H9 (cell line): ENCODE results near the gene SLC4A7. TPM values are rescaled to one million over a fixed set of nuclear protein-coding genes. Genes with fewer than 3 reads are reported as not detected.

Experiments
- DNase-seq: peaks from one replicate; pipeline ENCODE4 v3.0.0-alpha.2; 2017
- H2AFZ ChIP-seq: one replicate; pipeline ENCODE4 v1.6.1; 2013; ENCODE audit warnings: mild to moderate bottlenecking, low read length, control low read depth, moderate library complexity
- H2AK5ac ChIP-seq: 2 replicates; pipeline ENCODE4 v1.6.1; 2013; ENCODE audit warnings: low read length, control low read depth, mixed read lengths; ENCODE audit not compliant: insufficient read length
- H2BK120ac ChIP-seq: one replicate; pipeline ENCODE4 v1.6.1; 2013; ENCODE audit warnings: low read depth, mild to moderate bottlenecking, low read length, control low read depth, inconsistent platforms; ENCODE audit not compliant: poor library complexity, severe bottlenecking
- H2BK12ac ChIP-seq: 2 replicates; pipeline ENCODE4 v1.6.1; 2013; ENCODE audit warnings: low read length, control low read depth, mixed read lengths, low read depth; ENCODE audit not compliant: insufficient read length
- H2BK15ac ChIP-seq: 2 replicates; pipeline ENCODE4 v1.6.1; 2013; ENCODE audit warnings: low read depth, low read length, control low read depth
- H2BK20ac ChIP-seq: one replicate; pipeline ENCODE4 v1.6.1; 2013; ENCODE audit warnings: low read depth, mild to moderate bottlenecking, low read length, control low read depth, inconsistent platforms; ENCODE audit not compliant: poor library complexity, severe bottlenecking
- H2BK5ac ChIP-seq: 2 replicates; pipeline ENCODE4 v1.6.1; 2013; ENCODE audit warnings: low read length, control low read depth, mixed read lengths; ENCODE audit not compliant: insufficient read length
- H3K14ac ChIP-seq: 2 replicates; pipeline ENCODE4 v1.6.1; 2013; ENCODE audit warnings: low read length, control low read depth; ENCODE audit not compliant: insufficient read depth
- H3K18ac ChIP-seq: 2 replicates; pipeline ENCODE4 v1.6.1; 2013; ENCODE audit warnings: low read depth, mild to moderate bottlenecking, mixed read lengths, low read length, control low read depth; ENCODE audit not compliant: insufficient read length
- H3K23ac ChIP-seq: 2 replicates; pipeline ENCODE4 v1.6.1; 2013; ENCODE audit warnings: low read length, control low read depth, mixed read lengths, low read depth; ENCODE audit not compliant: insufficient read length
- H3K23me2 ChIP-seq: 2 replicates; pipeline ENCODE4 v1.6.1; 2013; ENCODE audit warnings: low read depth, mild to moderate bottlenecking, mixed read lengths, low read length, control low read depth; ENCODE audit not compliant: insufficient read length, poor library complexity, severe bottlenecking
- H3K27ac ChIP-seq: 2 replicates; pipeline ENCODE4 v1.5.1; 2013; ENCODE audit warnings: low read length, control low read depth, mixed read lengths, low read depth; ENCODE audit not compliant: insufficient read length
- H3K27me3 ChIP-seq: 2 replicates; pipeline ENCODE4 v1.6.1; 2013; ENCODE audit warnings: low read length, control low read depth, inconsistent platforms; ENCODE audit not compliant: insufficient read depth
- H3K4ac ChIP-seq: 2 replicates; pipeline ENCODE4 v1.6.1; 2013; ENCODE audit warnings: low read depth, mild to moderate bottlenecking, control low read depth, inconsistent platforms, low read length, moderate library complexity
- H3K4me1 ChIP-seq: 2 replicates; pipeline ENCODE4 v1.6.1; 2013; ENCODE audit warnings: low read length, control low read depth, inconsistent platforms; ENCODE audit not compliant: insufficient read depth
- H3K4me2 ChIP-seq: 2 replicates; pipeline ENCODE4 v1.6.1; 2013; ENCODE audit warnings: low read length, control low read depth, mixed read lengths; ENCODE audit not compliant: insufficient read length, insufficient read depth
- H3K56ac ChIP-seq: 2 replicates; pipeline ENCODE4 v1.6.1; 2013; ENCODE audit warnings: low read depth, mild to moderate bottlenecking, mixed read lengths, low read length, control low read depth; ENCODE audit not compliant: insufficient read length
- H3K79me1 ChIP-seq: 2 replicates; pipeline ENCODE4 v1.6.1; 2013; ENCODE audit warnings: low read depth, mild to moderate bottlenecking, moderate library complexity, low read length, control low read depth, inconsistent platforms; ENCODE audit not compliant: insufficient read depth, poor library complexity, severe bottlenecking
- H3K79me2 ChIP-seq: 2 replicates; pipeline ENCODE4 v1.6.1; 2013; ENCODE audit warnings: low read length, control low read depth, inconsistent platforms; ENCODE audit not compliant: insufficient read depth
- H3K9ac ChIP-seq: 2 replicates; pipeline ENCODE4 v1.6.1; 2013; ENCODE audit warnings: low read length, control low read depth, mixed read lengths; ENCODE audit not compliant: insufficient read length; ENCODE audit errors: extremely low read depth
- H3K9me3 ChIP-seq: one replicate; pipeline ENCODE4 v1.6.1; 2013; ENCODE audit warnings: low read depth, low read length, inconsistent platforms; ENCODE audit not compliant: control insufficient read depth
- H3T11ph ChIP-seq: one replicate; pipeline ENCODE4 v1.6.1; 2013; ENCODE audit warnings: mild to moderate bottlenecking, low read length, control low read depth, inconsistent platforms
- H4K20me1 ChIP-seq: one replicate; pipeline ENCODE4 v1.6.1; 2013; ENCODE audit not compliant: control insufficient read depth, insufficient read length, insufficient read depth
- H4K5ac ChIP-seq: 2 replicates; pipeline ENCODE4 v1.6.1; 2013; ENCODE audit warnings: low read depth, mild to moderate bottlenecking, mixed read lengths, low read length, control low read depth; ENCODE audit not compliant: insufficient read length
- H4K8ac ChIP-seq: replicated peaks from 2 replicates; pipeline ENCODE4 v1.6.1; 2013; ENCODE audit warnings: low read length, control low read depth, mixed read lengths, low read depth; ENCODE audit not compliant: insufficient read length
- H4K91ac ChIP-seq: 2 replicates; pipeline ENCODE4 v1.6.1; 2013; ENCODE audit warnings: low read depth, mild to moderate bottlenecking, moderate library complexity, mixed read lengths, low read length, control low read depth; ENCODE audit not compliant: insufficient read length
- H3K27ac Mint-ChIP-seq, 3 experiments: 2 replicates in 2 of 3; 3 replicates in 1 of 3; pipeline ENCODE4 v1.8.0; 2020 to 2021; ENCODE audit warnings: mixed read lengths in 3 of 3, mild to moderate bottlenecking in 1 of 3, moderate library complexity in 1 of 3
- H3K27me3 Mint-ChIP-seq: 2 replicates; pipeline ENCODE4 v1.8.0; 2021; ENCODE audit warnings: low read depth, mild to moderate bottlenecking, moderate library complexity, mixed read lengths
- H3K36me3 Mint-ChIP-seq, 3 experiments: 2 replicates in 2 of 3; 3 replicates in 1 of 3; pipeline ENCODE4 v1.8.0; 2020 to 2021; ENCODE audit warnings: low read depth in 3 of 3, mixed read lengths in 3 of 3; ENCODE audit not compliant: insufficient read depth in 1 of 3
- H3K4me1 Mint-ChIP-seq, 2 experiments: 2 replicates each; pipeline ENCODE4 v1.8.0; 2020; ENCODE audit warnings: mixed read lengths in 2 of 2
- H3K4me3 Mint-ChIP-seq, 2 experiments: 2 replicates in 1 of 2; 3 replicates in 1 of 2; pipeline ENCODE4 v1.8.0; 2020 to 2021; ENCODE audit warnings: mild to moderate bottlenecking in 2 of 2, mixed read lengths in 2 of 2, moderate library complexity in 1 of 2
- H3K9me3 Mint-ChIP-seq, 2 experiments: 2 replicates in 1 of 2; 3 replicates in 1 of 2; pipeline ENCODE4 v1.8.0; 2020; ENCODE audit warnings: mild to moderate bottlenecking in 2 of 2, mixed read lengths in 2 of 2, moderate library complexity in 1 of 2
- WGBS: extraction: QIAGEN DNeasy Blood & Tissue Kit; methylation state at CpG from one replicate; pipeline ENCODE4 v1.1.7; 2013; ENCODE audit warnings: missing lambda C conversion rate, low lambda C conversion rate, mixed read lengths; ENCODE audit not compliant: insufficient read length; ENCODE audit errors: extremely low coverage; 5-methylcytosine and 5-hydroxymethylcytosine counted together
- total RNA-seq: library from RNA; stranded (reverse); gene quantifications from 2 replicates; pipeline ENCODE4 v1.2.1, GENCODE V29; 2021
- TF ChIP-seq, protein P1 (sequence below): fragments of 200-600 bp; sonication (generic); conservative IDR thresholded peaks from 3 replicates; pipeline ENCODE4 v1.8.0; 2021; ENCODE audit warnings: antibody characterized with exemption, mild to moderate bottlenecking

Gene SLC4A7
- total RNA-seq, 1 experiment from 2014 or later: 46.1 TPM

DNA sequence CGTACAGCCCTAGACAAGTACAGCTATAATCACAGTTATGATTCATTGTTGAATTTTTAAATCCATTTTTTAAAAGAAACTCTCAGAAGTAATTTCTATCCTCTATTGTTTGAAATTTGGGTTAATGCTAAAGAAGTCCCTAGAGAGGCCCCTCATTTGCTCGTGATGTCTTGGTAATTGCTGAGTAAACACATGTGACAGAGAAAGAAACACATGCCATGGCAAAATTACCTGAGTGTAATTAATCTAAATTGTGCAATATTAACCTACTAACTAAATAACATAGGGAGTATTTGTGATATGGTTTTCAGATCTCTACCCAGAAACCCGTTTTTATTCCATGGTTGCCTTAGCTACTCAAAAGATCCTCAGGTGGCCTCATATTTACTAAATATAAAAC is 125.8 kb downstream of the SLC4A7 start:
- no peak overlapping the region for H3K4ac ChIP-seq
- no peak overlapping the region for H4K91ac ChIP-seq
- no peaks in the 10 kb centered on the region for H3K9me3 Mint-ChIP-seq
- TF ChIP-seq, protein P1, sequence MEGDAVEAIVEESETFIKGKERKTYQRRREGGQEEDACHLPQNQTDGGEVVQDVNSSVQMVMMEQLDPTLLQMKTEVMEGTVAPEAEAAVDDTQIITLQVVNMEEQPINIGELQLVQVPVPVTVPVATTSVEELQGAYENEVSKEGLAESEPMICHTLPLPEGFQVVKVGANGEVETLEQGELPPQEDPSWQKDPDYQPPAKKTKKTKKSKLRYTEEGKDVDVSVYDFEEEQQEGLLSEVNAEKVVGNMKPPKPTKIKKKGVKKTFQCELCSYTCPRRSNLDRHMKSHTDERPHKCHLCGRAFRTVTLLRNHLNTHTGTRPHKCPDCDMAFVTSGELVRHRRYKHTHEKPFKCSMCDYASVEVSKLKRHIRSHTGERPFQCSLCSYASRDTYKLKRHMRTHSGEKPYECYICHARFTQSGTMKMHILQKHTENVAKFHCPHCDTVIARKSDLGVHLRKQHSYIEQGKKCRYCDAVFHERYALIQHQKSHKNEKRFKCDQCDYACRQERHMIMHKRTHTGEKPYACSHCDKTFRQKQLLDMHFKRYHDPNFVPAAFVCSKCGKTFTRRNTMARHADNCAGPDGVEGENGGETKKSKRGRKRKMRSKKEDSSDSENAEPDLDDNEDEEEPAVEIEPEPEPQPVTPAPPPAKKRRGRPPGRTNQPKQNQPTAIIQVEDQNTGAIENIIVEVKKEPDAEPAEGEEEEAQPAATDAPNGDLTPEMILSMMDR: no peak
- H2AFZ ChIP-seq: no peak overlapping the region
- no peak overlapping the region for H3K4me2 ChIP-seq
- no peak overlapping the region for H3K18ac ChIP-seq
- no peak overlapping the region for H4K5ac ChIP-seq
- H2BK12ac ChIP-seq: no peak overlapping the region
- no peak overlapping the region for H2AK5ac ChIP-seq
- no peak for DNase-seq
- no peaks in the 10 kb centered on the region for H3K79me1 ChIP-seq
- no peaks in the 10 kb centered on the region for H4K20me1 ChIP-seq
- H2BK15ac ChIP-seq: no peak overlapping the region
- peaks cover 28 to 31% of the 10 kb centered on the region in 2 experiments for H3K4me1 Mint-ChIP-seq
- no peak overlapping the region for H3K4me3 Mint-ChIP-seq
- no peak overlapping the region for H3K9ac ChIP-seq
- WGBS: no CpG with 5 or more reads among the region's 3 CpGs
- H3K9me3 ChIP-seq: no peaks in the 10 kb centered on the region
- H3K79me2 ChIP-seq: no peaks in the 10 kb centered on the region
- no peak overlapping the region for H4K8ac ChIP-seq
- H3K27ac Mint-ChIP-seq: no peak overlapping the region
- no peak overlapping the region for H3K27ac ChIP-seq
- H3K14ac ChIP-seq: no peak overlapping the region
- peaks cover 0 to 2% (median 0%) of the 10 kb centered on the region in 3 experiments; a peak in 1 of 7 replicates for H3K36me3 Mint-ChIP-seq
- H2BK20ac ChIP-seq: no peak overlapping the region
- H3K27me3 ChIP-seq: no peaks in the 10 kb centered on the region
- H3K23me2 ChIP-seq: no peaks in the 10 kb centered on the region
- peaks cover 3% of the 10 kb centered on the region; the same call in 1 of the 2 replicates for H3K4me1 ChIP-seq
- no peak overlapping the region for H2BK5ac ChIP-seq
- no peaks in the 10 kb centered on the region for H3K27me3 Mint-ChIP-seq
- H3K23ac ChIP-seq: no peak overlapping the region
- H2BK120ac ChIP-seq: no peak overlapping the region
- H3T11ph ChIP-seq: no peak overlapping the region
- H3K56ac ChIP-seq: no peak overlapping the region
